ENCODE measurements around the gene NEXMIF.
"Not testable (repeated sequence)": the region's sequence is repeated elsewhere in the genome, so short reads cannot be mapped to it uniquely, and the experiment has no call there.

The NEXMIF gene

GRCh38 chrX:74784629-74785028 is 140.6 kb downstream of the NEXMIF start:
- H3K27ac ChIP-seq: no peak overlapping the region

GRCh38 chrX:74781507-74782034 is 143.7 kb downstream of the NEXMIF start:
- H3K27ac ChIP-seq: no peak overlapping the region
- TF ChIP-seq CTCF (conservative IDR thresholded peaks at IDR 0.05): no peak

More at GRCh38 chrX:74784629-74785028, 140.6 kb downstream of the NEXMIF start:
- no peak for TF ChIP-seq CTCF (conservative IDR thresholded peaks at IDR 0.05)

GRCh38 chrX:74779175-74779574 is 146.1 kb downstream of the NEXMIF start:
- no peak for TF ChIP-seq CTCF (conservative IDR thresholded peaks at IDR 0.05)
- no peak overlapping the region for H3K27ac ChIP-seq

GRCh38 chrX:74774988-74775387 is 150.3 kb downstream of the NEXMIF start:
- no peak for TF ChIP-seq CTCF (conservative IDR thresholded peaks at IDR 0.05)
- no peak overlapping the region for H3K27ac ChIP-seq

GRCh38 chrX:74736450-74736849 is 188.8 kb downstream of the NEXMIF start:
- TF ChIP-seq CTCF (conservative IDR thresholded peaks at IDR 0.05): no peak
- H3K27ac ChIP-seq: no peak overlapping the region

GRCh38 chrX:74705269-74705668 is 220.0 kb downstream of the NEXMIF start:
- no peak overlapping the region for H3K27ac ChIP-seq
- TF ChIP-seq CTCF (conservative IDR thresholded peaks at IDR 0.05): no peak

GRCh38 chrX:74701343-74701742 is 223.9 kb downstream of the NEXMIF start:
- H3K27ac ChIP-seq: not testable (repeated sequence)

GRCh38 chrX:74684466-74684865 is 240.8 kb downstream of the NEXMIF start:
- H3K27ac ChIP-seq: no peak overlapping the region
- no peak for TF ChIP-seq CTCF (conservative IDR thresholded peaks at IDR 0.05)

All from VCaP (cell line).